Trophoblast cell (in vitro differentiated cells and primary cell): Measurements from ENCODE around the gene EPHA10.
A peak's percentile ranks its signal among the peaks of the same experiment; 100 is the strongest.

Experiments
- DNase-seq, 2 donors: peaks; one replicate each; pipeline ENCODE4 v3.0.0-alpha.2; 2016
- H2AFZ ChIP-seq: 2 replicates; pipeline ENCODE4 v1.6.1; 2013; ENCODE audit warnings: low read length, moderate library complexity, mild to moderate bottlenecking; ENCODE audit not compliant: insufficient read depth, poor library complexity
- H2AK5ac ChIP-seq: 2 replicates; pipeline ENCODE4 v1.6.1; 2013; ENCODE audit warnings: mild to moderate bottlenecking, low read length
- H2BK120ac ChIP-seq: 2 replicates; pipeline ENCODE4 v1.6.1; 2013; ENCODE audit warnings: low read length, mild to moderate bottlenecking, moderate library complexity; ENCODE audit not compliant: insufficient read depth, poor library complexity
- H2BK12ac ChIP-seq: 2 replicates; pipeline ENCODE4 v1.6.1; 2013; ENCODE audit warnings: mild to moderate bottlenecking, low read length, moderate library complexity
- H2BK5ac ChIP-seq: 2 replicates; pipeline ENCODE4 v1.6.1; 2013; ENCODE audit warnings: low read length, low read depth, moderate library complexity, mild to moderate bottlenecking; ENCODE audit not compliant: poor library complexity
- H3K14ac ChIP-seq: 2 replicates; pipeline ENCODE4 v1.6.1; 2013; ENCODE audit warnings: mild to moderate bottlenecking, low read length
- H3K18ac ChIP-seq: 2 replicates; pipeline ENCODE4 v1.6.1; 2013; ENCODE audit warnings: mild to moderate bottlenecking, low read length
- H3K23ac ChIP-seq: 2 replicates; pipeline ENCODE4 v1.6.1; 2013; ENCODE audit warnings: low read length
- H3K27ac ChIP-seq: 2 replicates; pipeline ENCODE4 v1.5.1; 2013; ENCODE audit warnings: low read depth, mild to moderate bottlenecking, inconsistent platforms, low read length, moderate library complexity
- H3K27me3 ChIP-seq: 2 replicates; pipeline ENCODE4 v1.6.1; 2013; ENCODE audit warnings: inconsistent platforms, mild to moderate bottlenecking, low read length, moderate library complexity; ENCODE audit not compliant: insufficient read depth
- H3K36me3 ChIP-seq, 2 experiments: 1 replicate in 1 of 2; 2 replicates in 1 of 2; pipeline ENCODE4 v1.6.1; 2013; ENCODE audit warnings: low read length in 2 of 2, mild to moderate bottlenecking in 2 of 2, moderate library complexity in 1 of 2; ENCODE audit not compliant: insufficient read depth in 2 of 2, control insufficient read depth in 1 of 2
- H3K4ac ChIP-seq: 2 replicates; pipeline ENCODE4 v1.6.1; 2013; ENCODE audit warnings: low read depth, mild to moderate bottlenecking, low read length, moderate library complexity
- H3K4me1 ChIP-seq, 2 experiments: 1 replicate in 1 of 2; 2 replicates in 1 of 2; pipeline ENCODE4 v1.6.1; 2013; ENCODE audit warnings: low read length in 2 of 2, mild to moderate bottlenecking in 2 of 2, moderate library complexity in 1 of 2; ENCODE audit not compliant: insufficient read depth in 2 of 2, control insufficient read depth in 1 of 2
- H3K4me2 ChIP-seq: 2 replicates; pipeline ENCODE4 v1.6.1; 2013; ENCODE audit warnings: inconsistent platforms, mild to moderate bottlenecking, low read length, moderate library complexity
- H3K4me3 ChIP-seq: 2 replicates; pipeline ENCODE4 v1.5.1; 2013; ENCODE audit warnings: mild to moderate bottlenecking, low read depth, low read length, inconsistent platforms
- H3K79me1 ChIP-seq: one replicate; pipeline ENCODE4 v1.6.1; 2013; ENCODE audit warnings: low read length
- H3K79me2 ChIP-seq: 2 replicates; pipeline ENCODE4 v1.6.1; 2013; ENCODE audit warnings: low read length, mild to moderate bottlenecking; ENCODE audit not compliant: control insufficient read depth, insufficient read depth, poor library complexity
- H3K9ac ChIP-seq: 2 replicates; pipeline ENCODE4 v1.6.1; 2013; ENCODE audit warnings: mild to moderate bottlenecking, low read length
- H3K9me3 ChIP-seq: 2 replicates; pipeline ENCODE4 v1.6.1; 2013; ENCODE audit warnings: low read depth, mild to moderate bottlenecking, control low read depth, inconsistent platforms, low read length; ENCODE audit not compliant: insufficient read depth
- H4K12ac ChIP-seq: 2 replicates; pipeline ENCODE4 v1.6.1; 2013; ENCODE audit warnings: low read depth, mild to moderate bottlenecking, low read length, moderate library complexity
- H4K8ac ChIP-seq: 2 replicates; pipeline ENCODE4 v1.6.1; 2013; ENCODE audit warnings: low read depth, mild to moderate bottlenecking, low read length, moderate library complexity
- H4K91ac ChIP-seq: one replicate; pipeline ENCODE4 v1.6.1; 2013; ENCODE audit warnings: low read depth, mild to moderate bottlenecking, low read length, moderate library complexity
- WGBS: extraction: QIAGEN DNeasy Blood & Tissue Kit; methylation state at CpG from one replicate; pipeline ENCODE4 v1.1.7; 2013; ENCODE audit warnings: missing lambda C conversion rate; ENCODE audit not compliant: insufficient read length, insufficient coverage; ENCODE audit errors: extremely low coverage; 5-methylcytosine and 5-hydroxymethylcytosine counted together

Gene EPHA10

DNA sequence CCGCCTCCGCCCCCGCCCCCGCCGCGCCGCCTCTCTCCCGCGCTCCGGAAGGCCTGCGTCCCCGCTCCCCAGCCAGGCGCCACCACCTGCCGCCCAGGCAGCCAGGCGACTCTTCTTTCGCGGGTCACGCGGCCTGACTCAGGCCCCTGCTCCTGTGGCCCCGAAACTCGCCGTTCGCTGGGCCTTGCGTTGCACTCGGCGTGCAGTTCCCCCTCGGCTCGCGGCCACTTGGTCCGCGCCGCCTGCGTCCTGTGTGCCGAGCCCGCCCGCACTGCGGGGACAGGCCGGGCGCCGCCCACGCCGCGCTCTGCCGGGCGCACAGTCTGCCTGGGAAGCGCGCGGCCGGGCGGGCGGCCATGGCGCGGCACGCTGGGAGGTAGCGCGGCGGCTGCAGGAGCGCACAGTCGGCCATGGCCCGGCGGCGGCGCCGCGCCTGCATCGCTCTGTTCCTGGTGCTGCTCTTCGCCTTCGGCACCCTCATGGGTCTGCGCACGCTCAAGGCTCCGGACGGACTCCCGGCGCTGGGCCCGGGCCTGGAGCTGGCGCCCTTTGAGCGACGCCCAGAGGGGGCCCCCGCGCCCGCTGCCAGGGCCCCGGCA, 29.0 kb upstream of the EPHA10 start, which contains the start of gene MANEAL:
Gene MANEAL, plus strand, starts transcription at position 75 of the 599 bp plus-strand sequence. Its CDS starts 336 bp downstream, at position 411.
- H4K12ac ChIP-seq: no peak within 1 kb of the TSS
- H3K9ac ChIP-seq: no peak within 1 kb of the TSS
- no peak within 1 kb of the TSS for H3K23ac ChIP-seq
- H2BK120ac ChIP-seq: no peak within 1 kb of the TSS
- peaks cover 19% of the 10 kb centered on the region for H3K27me3 ChIP-seq
- peak within 1 kb of the TSS; percentile 90 for H2AFZ ChIP-seq
- DNase-seq: peak; percentile 59 to 76
- H2BK12ac ChIP-seq: no peak within 1 kb of the TSS
- H4K91ac ChIP-seq: no peak within 1 kb of the TSS
- no peak within 1 kb of the TSS for H3K27ac ChIP-seq
- H3K14ac ChIP-seq: no peak within 1 kb of the TSS
- no peak within 1 kb of the TSS for H2AK5ac ChIP-seq
- H3K79me1 ChIP-seq: no peaks in the 10 kb centered on the region
- no CpG with 5 or more reads among the region's 82 CpGs for WGBS
- peaks cover 2% of the 10 kb centered on the region for H3K79me2 ChIP-seq
- H3K4me3 ChIP-seq: peak within 1 kb of the TSS; percentile 64
- peak within 1 kb of the TSS; percentile 68 for H3K4me2 ChIP-seq
- no peak within 1 kb of the TSS for H3K4ac ChIP-seq
- no peak within 1 kb of the TSS for H3K18ac ChIP-seq
- no peaks in the 10 kb centered on the region for H3K36me3 ChIP-seq
- H3K4me1 ChIP-seq: peaks cover 4% of the 10 kb centered on the region in 2 experiments
- H3K9me3 ChIP-seq: no peaks in the 10 kb centered on the region
- H2BK5ac ChIP-seq: no peak within 1 kb of the TSS
- no peak within 1 kb of the TSS for H4K8ac ChIP-seq

DNA sequence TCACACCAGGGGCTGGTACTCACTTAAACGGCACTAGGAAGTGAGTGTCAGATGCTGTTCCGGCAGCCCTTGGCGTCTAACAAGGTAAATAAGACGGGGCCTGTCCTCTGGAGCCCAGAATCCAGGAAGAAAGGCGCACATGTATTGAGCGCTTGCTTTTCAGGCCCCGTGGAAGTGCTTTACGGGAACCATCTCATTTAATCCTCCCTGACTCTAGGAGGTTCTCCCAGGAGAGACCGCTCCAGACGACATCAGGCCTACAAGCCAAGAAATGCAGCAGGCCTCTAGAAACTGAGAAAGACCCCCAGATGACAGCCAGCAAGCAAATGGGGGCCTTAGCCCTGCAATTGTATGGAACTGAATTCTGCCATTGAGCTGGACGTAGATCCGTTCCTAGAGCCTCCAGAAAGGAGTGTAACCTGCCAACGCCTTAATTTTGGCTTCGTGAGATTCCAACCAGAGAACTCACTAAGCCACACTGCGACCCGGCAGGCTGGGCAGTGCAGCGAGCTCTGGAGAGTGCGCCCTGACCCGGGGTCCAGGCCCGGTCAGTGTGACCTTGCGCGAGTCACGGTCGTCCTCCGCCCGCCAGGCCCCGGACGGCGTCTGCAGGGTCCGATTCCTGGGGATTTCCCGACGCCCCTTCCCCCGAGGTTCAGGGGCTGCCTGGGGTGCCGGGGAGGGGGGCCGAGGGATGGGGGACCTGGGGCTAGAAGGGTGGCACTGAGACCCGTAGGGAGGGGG, 28.2 kb upstream of the EPHA10 start:
- Histone ChIP-seq H2BK5ac (no peak overlapping the region), H2BK120ac (no peak overlapping the region), H3K4me2 (no peak overlapping the region), H2AK5ac (no peak overlapping the region), H3K4me1 (peaks cover 4% of the 10 kb centered on the region in 2 experiments), H2BK12ac (no peak overlapping the region), H3K9ac (no peak overlapping the region), H3K14ac (no peak overlapping the region), H3K23ac (no peak overlapping the region), H3K79me2 (peaks cover 2% of the 10 kb centered on the region), H3K27me3 (peaks cover 19% of the 10 kb centered on the region), H3K4ac (no peak overlapping the region), H3K18ac (no peak overlapping the region), H4K12ac (no peak overlapping the region), H4K91ac (no peak overlapping the region), H2AFZ (no peak overlapping the region), H3K79me1 (no peaks in the 10 kb centered on the region), H3K9me3 (no peaks in the 10 kb centered on the region), H4K8ac (no peak overlapping the region), H3K4me3 (no peak overlapping the region), H3K36me3 (no peaks in the 10 kb centered on the region), H3K27ac (no peak overlapping the region)
- no CpG with 5 or more reads among the region's 36 CpGs for WGBS
- DNase-seq: peak in 1 of 2 donors; percentile 28

DNA sequence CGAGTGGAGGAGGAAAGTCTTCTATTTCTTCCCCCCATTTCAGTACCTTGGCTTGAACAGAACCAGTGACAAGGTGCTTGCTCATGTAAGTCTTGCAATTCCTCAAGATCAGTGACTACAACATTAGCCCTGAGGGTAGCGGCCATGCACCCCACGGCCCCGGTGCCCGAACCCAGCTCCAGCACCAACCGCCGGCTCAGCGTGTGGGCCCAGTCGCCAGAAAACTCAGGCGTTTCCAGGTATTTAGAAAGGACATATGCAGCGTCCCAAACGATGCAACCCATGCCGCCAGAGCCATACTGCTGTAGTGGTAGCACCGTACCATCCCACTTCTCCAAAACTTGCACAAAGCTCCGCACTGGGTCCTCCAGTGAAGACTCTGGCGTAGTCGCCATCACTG, 17.6 kb upstream of the EPHA10 start:
- no peak overlapping the region for H4K12ac ChIP-seq
- H3K4ac ChIP-seq: no peak overlapping the region
- H3K4me3 ChIP-seq: no peak overlapping the region
- DNase-seq: no peak
- no peaks in the 10 kb centered on the region for H3K27me3 ChIP-seq
- no peak overlapping the region for H3K27ac ChIP-seq
- no peak overlapping the region for H2BK12ac ChIP-seq
- no peak overlapping the region for H3K9ac ChIP-seq
- H4K91ac ChIP-seq: no peak overlapping the region
- WGBS: no CpG with 5 or more reads among the region's 17 CpGs
- no peaks in the 10 kb centered on the region for H3K79me2 ChIP-seq
- no peak overlapping the region for H4K8ac ChIP-seq
- H3K18ac ChIP-seq: no peak overlapping the region
- no peaks in the 10 kb centered on the region for H3K4me1 ChIP-seq
- H2AFZ ChIP-seq: no peak overlapping the region
- no peak overlapping the region for H3K4me2 ChIP-seq
- no peak overlapping the region for H2AK5ac ChIP-seq
- no peaks in the 10 kb centered on the region for H3K79me1 ChIP-seq
- H2BK5ac ChIP-seq: no peak overlapping the region
- H2BK120ac ChIP-seq: no peak overlapping the region
- no peak overlapping the region for H3K14ac ChIP-seq
- peaks cover 8% of the 10 kb centered on the region for H3K9me3 ChIP-seq
- no peaks in the 10 kb centered on the region for H3K36me3 ChIP-seq
- no peak overlapping the region for H3K23ac ChIP-seq

DNA sequence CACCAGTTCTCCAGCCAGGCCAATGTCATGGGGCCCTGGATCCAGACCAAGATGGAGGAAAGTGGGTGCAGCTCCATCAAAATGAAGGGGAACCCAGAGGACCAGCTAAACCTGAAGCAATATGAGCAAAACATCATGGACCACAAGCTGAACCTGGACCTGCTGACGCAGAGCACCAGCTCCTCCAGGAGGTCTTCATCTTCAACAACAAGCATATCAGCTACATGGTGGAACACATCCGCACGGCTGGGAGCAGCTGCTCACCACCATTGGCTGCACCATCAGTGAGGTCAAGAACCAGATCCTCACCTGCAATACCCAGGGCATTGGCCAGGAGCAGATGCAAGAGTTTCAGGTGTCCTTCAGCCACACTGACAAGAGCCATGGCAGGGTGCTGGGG, 13.7 kb upstream of the EPHA10 start:
- DNase-seq: no peak
- Histone ChIP-seq H3K18ac (no peak overlapping the region), H2BK120ac (no peak overlapping the region), H3K4me3 (no peak overlapping the region), H3K27ac (no peak overlapping the region), H2AK5ac (no peak overlapping the region), H3K9ac (no peak overlapping the region), H3K23ac (no peak overlapping the region), H3K4me1 (no peaks in the 10 kb centered on the region), H2AFZ (no peak overlapping the region), H3K9me3 (peaks cover 12% of the 10 kb centered on the region), H3K14ac (no peak overlapping the region), H2BK12ac (no peak overlapping the region), H3K79me1 (no peaks in the 10 kb centered on the region), H3K4ac (no peak overlapping the region), H3K79me2 (no peaks in the 10 kb centered on the region), H3K36me3 (no peaks in the 10 kb centered on the region), H3K27me3 (no peaks in the 10 kb centered on the region), H4K12ac (no peak overlapping the region), H4K8ac (no peak overlapping the region), H3K4me2 (no peak overlapping the region), H2BK5ac (no peak overlapping the region), H4K91ac (no peak overlapping the region)
- WGBS: no CpG with 5 or more reads among the region's 3 CpGs
